Neural cell (in vitro differentiated cells): ENCODE measurements around the gene HLA-F. TPM values are rescaled to one million over a fixed set of nuclear protein-coding genes. Genes with fewer than 3 reads are reported as not detected.

Source experiments
- H2AFZ ChIP-seq: fragments of 200-600, 300-800 bp; sonication (generic), shearing (Covaris generic); 2 replicates; pipeline ENCODE4 v1.6.0; 2014; ENCODE audit warnings: low read depth, mild to moderate bottlenecking, antibody characterized with exemption, low read length, moderate library complexity
- H3F3A ChIP-seq: fragments of 200-600 bp; shearing (Covaris generic); 2 replicates; pipeline ENCODE4 v1.6.1; 2016; ENCODE audit warnings: mild to moderate bottlenecking, moderate library complexity, mixed read lengths, antibody characterized with exemption, low read length; ENCODE audit not compliant: insufficient read depth, poor library complexity, severe bottlenecking
- H3K27ac ChIP-seq: fragments of 200-600, 300-800 bp; sonication (generic), shearing (Covaris generic); 2 replicates; pipeline ENCODE4 v1.5.1; 2014; ENCODE audit warnings: mild to moderate bottlenecking, low read length, moderate library complexity
- H3K27me3 ChIP-seq: fragments of 300-800, 200-600 bp; sonication (generic), shearing (Covaris generic); 2 replicates; pipeline ENCODE4 v1.6.0; 2014; ENCODE audit warnings: mild to moderate bottlenecking, low read depth, low read length, moderate library complexity; ENCODE audit not compliant: insufficient read depth
- H3K36me3 ChIP-seq: fragments of 300-800, 200-600 bp; sonication (generic), shearing (Covaris generic); 2 replicates; pipeline ENCODE4 v1.5.1; 2014; ENCODE audit warnings: mild to moderate bottlenecking, antibody characterized with exemption, low read length, moderate library complexity; ENCODE audit not compliant: insufficient read depth
- H3K4me2 ChIP-seq: fragments of 300-800, 200-600 bp; sonication (generic), shearing (Covaris generic); 2 replicates; pipeline ENCODE4 v1.6.0; 2014; ENCODE audit warnings: mild to moderate bottlenecking, low read length
- H3K4me3 ChIP-seq: fragments of 300-800, 200-600 bp; sonication (generic), shearing (Covaris generic); 2 replicates; pipeline ENCODE4 v1.5.1; 2014; ENCODE audit warnings: mild to moderate bottlenecking, low read length, moderate library complexity
- H3K79me2 ChIP-seq: fragments of 200-600 bp; shearing (Covaris generic); replicated peaks from 2 replicates; pipeline ENCODE4 v1.6.0; 2014; ENCODE audit warnings: mild to moderate bottlenecking, low read length, moderate library complexity; ENCODE audit not compliant: insufficient read depth
- H3K9ac ChIP-seq: fragments of 300-800, 200-600 bp; sonication (generic), shearing (Covaris generic); 2 replicates; pipeline ENCODE4 v1.6.1; 2016; ENCODE audit warnings: mild to moderate bottlenecking, low read length, mixed read lengths
- H3K9me2 ChIP-seq: fragments of 200-600 bp; shearing (Covaris generic); 2 replicates; pipeline ENCODE4 v1.6.1; 2016; ENCODE audit warnings: mild to moderate bottlenecking, low read length, mixed read lengths; ENCODE audit not compliant: insufficient read depth
- H3K9me3 ChIP-seq: fragments of 200-600, 300-800 bp; sonication (generic), shearing (Covaris generic); 2 replicates; pipeline ENCODE4 v1.6.1; 2016; ENCODE audit warnings: mild to moderate bottlenecking, mixed run types, low read length, moderate library complexity, mixed read lengths
- H4K20me1 ChIP-seq: fragments of 200-600 bp; shearing (Covaris generic); 2 replicates; pipeline ENCODE4 v1.6.1; 2016; ENCODE audit warnings: mild to moderate bottlenecking, mixed run types; ENCODE audit not compliant: insufficient read depth
- CTCF ChIP-seq: fragments of 450-650 bp; IDR thresholded peaks from 2 replicates; pipeline ENCODE4 v1.5.1; 2014; ENCODE audit warnings: antibody characterized with exemption, mild to moderate bottlenecking, moderate library complexity; ENCODE audit not compliant: poor library complexity, severe bottlenecking
- EP300 ChIP-seq: fragments of 450-650 bp; conservative IDR thresholded peaks from 2 replicates; pipeline ENCODE4 v1.6.1; 2014; ENCODE audit warnings: antibody characterized with exemption, mild to moderate bottlenecking, moderate library complexity; ENCODE audit not compliant: poor library complexity, severe bottlenecking
- EZH2 ChIP-seq: fragments of 200-600, 300-800 bp; shearing (Covaris generic), sonication (generic); IDR thresholded peaks from 2 replicates; pipeline ENCODE4 v1.6.1; 2014; ENCODE audit warnings: antibody characterized with exemption, low read length, borderline replicate concordance, mild to moderate bottlenecking; ENCODE audit not compliant: insufficient read depth, poor library complexity, severe bottlenecking
- MXI1 ChIP-seq: fragments of 450-650 bp; conservative IDR thresholded peaks from 2 replicates; pipeline ENCODE4 v1.6.1; 2014; ENCODE audit warnings: antibody characterized with exemption, mild to moderate bottlenecking; ENCODE audit not compliant: poor library complexity, severe bottlenecking
- POLR2AphosphoS5 ChIP-seq: IDR thresholded peaks from 2 replicates; pipeline ENCODE4 v1.6.1; 2012
- RAD21 ChIP-seq: fragments of 450-650 bp; conservative IDR thresholded peaks from 2 replicates; pipeline ENCODE4 v1.6.1; 2014; ENCODE audit warnings: antibody characterized with exemption, mild to moderate bottlenecking, moderate library complexity
- REST ChIP-seq: IDR thresholded peaks from 2 replicates; pipeline ENCODE4 v1.6.1; 2012; ENCODE audit warnings: borderline replicate concordance
- SMC3 ChIP-seq: fragments of 450-650 bp; conservative IDR thresholded peaks from 2 replicates; pipeline ENCODE4 v1.6.1; 2014; ENCODE audit warnings: antibody characterized with exemption, mild to moderate bottlenecking, moderate library complexity; ENCODE audit not compliant: poor library complexity
- TAF1 ChIP-seq: IDR thresholded peaks from 2 replicates; pipeline ENCODE4 v1.6.1; 2012; ENCODE audit warnings: low read depth
- polyA plus RNA-seq: library from polyadenylated mRNA; depleted of rRNA; stranded (reverse); fragments of >200 nt; gene quantifications from 2 replicates; pipeline ENCODE4 v1.2.3, GENCODE V29; 2014

Gene HLA-F
- polyA plus RNA-seq, 1 donor from 2014 or later, result not detected

GRCh38 chr6:29747688-29748250 lies 24.5 kb downstream of the HLA-F start:
- H3K4me2 ChIP-seq, result no peak overlapping the region
- peaks cover 70% of the 10 kb centered on the region for H3K27me3 ChIP-seq
- H3K79me2 ChIP-seq, result no peaks in the 10 kb centered on the region
- no peak overlapping the region for H3K9ac ChIP-seq
- H3K4me3 ChIP-seq, result peak overlapping the region; percentile 78
- no peaks in the 10 kb centered on the region for H3K36me3 ChIP-seq
- TF ChIP-seq EZH2, result no peak
- TF ChIP-seq POLR2AphosphoS5, result no peak
- no peak for TF ChIP-seq TAF1
- no peak for TF ChIP-seq CTCF
- TF ChIP-seq RAD21, result no peak
- TF ChIP-seq MXI1, result no peak
- TF ChIP-seq EP300, result no peak
- TF ChIP-seq REST, result no peak
- TF ChIP-seq SMC3, result no peak
- no peak overlapping the region for H3K27ac ChIP-seq
- H3K9me2 ChIP-seq, result no peaks in the 10 kb centered on the region
- no peak overlapping the region for H2AFZ ChIP-seq
- H3K9me3 ChIP-seq, result no peaks in the 10 kb centered on the region
- no peaks in the 10 kb centered on the region for H3F3A ChIP-seq
- H4K20me1 ChIP-seq, result no peaks in the 10 kb centered on the region

DNA sequence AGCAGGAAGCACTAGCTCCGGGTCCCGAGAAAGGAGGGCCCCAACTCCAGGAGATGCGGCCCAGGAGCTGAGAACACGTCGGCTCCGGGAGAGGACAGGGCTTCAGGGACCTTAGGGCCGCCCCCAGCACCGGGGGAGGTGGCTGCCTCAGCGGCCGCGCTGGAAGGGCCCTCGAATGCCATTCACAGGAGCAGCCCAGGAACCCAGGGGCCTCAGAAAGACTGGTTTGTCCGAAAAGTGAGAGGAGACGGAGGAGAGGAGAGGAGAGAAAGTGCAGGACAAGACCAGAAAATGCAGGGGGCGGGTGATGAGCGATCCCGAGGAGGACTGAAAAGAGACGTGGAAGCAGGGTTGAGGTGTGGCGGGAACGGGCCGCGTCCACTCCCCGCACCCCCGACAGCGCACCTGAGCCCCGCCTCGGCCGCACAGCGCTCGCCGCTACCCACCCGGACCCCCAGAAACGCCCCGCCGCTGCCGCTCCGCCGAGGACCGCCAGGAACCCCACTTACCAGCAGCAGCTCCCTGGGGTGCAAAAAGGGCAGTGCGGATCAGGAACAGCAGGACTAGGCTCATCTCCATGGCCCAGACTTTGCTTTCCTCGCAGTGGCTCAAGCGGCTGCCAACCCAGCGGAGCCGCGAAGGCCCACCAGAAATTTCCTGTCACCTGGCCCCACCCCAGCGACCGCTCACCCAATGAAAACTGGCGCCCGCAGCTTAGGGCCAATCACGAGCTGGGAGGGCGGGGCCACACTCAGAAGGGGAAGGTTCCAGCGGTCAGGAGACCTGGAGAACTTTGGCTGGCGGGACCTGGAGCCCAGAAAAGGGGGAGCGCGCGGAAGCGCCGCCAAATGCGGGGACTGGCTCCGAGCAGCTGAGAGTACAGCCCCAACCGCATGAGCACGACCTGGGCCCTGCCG lies 25.4 kb downstream of the HLA-F start:
- Histone ChIP-seq H3K27ac (no peak overlapping the region), H3K36me3 (no peaks in the 10 kb centered on the region), H3K9ac (peak overlapping the region; percentile 25), H2AFZ (peak overlapping the region; percentile 51), H3F3A (no peaks in the 10 kb centered on the region), H4K20me1 (no peaks in the 10 kb centered on the region), H3K79me2 (no peaks in the 10 kb centered on the region), H3K9me3 (no peaks in the 10 kb centered on the region), H3K27me3 (peaks cover 79% of the 10 kb centered on the region), H3K4me2 (no peak overlapping the region), H3K9me2 (no peaks in the 10 kb centered on the region), H3K4me3 (peak overlapping the region; percentile 78)
- TF ChIP-seq RAD21, result no peak
- no peak for TF ChIP-seq CTCF
- no peak for TF ChIP-seq TAF1
